ENCODE measurements around the gene SCYGR3.

GRCh38 chr2:227642656-227643055, 28.0 kb upstream of the SCYGR3 start:
- no peak for TF ChIP-seq CTCF (IDR thresholded peaks at IDR 0.05)
- no peak for TF ChIP-seq POLR2A (IDR thresholded peaks at IDR 0.05)
- no peak for TF ChIP-seq POLR2AphosphoS5 (IDR thresholded peaks at IDR 0.05)

Measured in stomach (tissue), 4 donors.